Activated T-cell treated with anti-CD3 and anti-CD28 coated beads for 4 hours (primary cell): ENCODE measurements around the gene SPDYA.

Experiments
- DNase-seq: peaks from one replicate; pipeline ENCODE4 v3.0.0-alpha.2; 2020

SPDYA gene

GRCh38 chr2:28828382-28828781 is 17.7 kb downstream of the SPDYA start:
- DNase-seq, result no peak

GRCh38 chr2:28833740-28834470 is 23.3 kb downstream of the SPDYA start:
- no peak for DNase-seq

GRCh38 chr2:28835781-28836180 is 25.1 kb downstream of the SPDYA start:
- DNase-seq, result no peak

- DNase-seq, result no peak
Observed at GRCh38 chr2:28838971-28839370, 28.3 kb downstream of the SPDYA start.

- no peak for DNase-seq
Observed at GRCh38 chr2:28842042-28842441, 31.4 kb downstream of the SPDYA start.

- DNase-seq, result no peak
Observed at GRCh38 chr2:28855193-28855592, 44.6 kb downstream of the SPDYA start.

- no peak for DNase-seq
Observed at GRCh38 chr2:28855977-28856376, 45.3 kb downstream of the SPDYA start.

GRCh38 chr2:28868611-28869010 is 58.0 kb downstream of the SPDYA start:
- no peak for DNase-seq

- DNase-seq, result peak; percentile 9
Observed at GRCh38 chr2:28869494-28870145, 59.0 kb downstream of the SPDYA start.

- peak; percentile 97 for DNase-seq
Observed at GRCh38 chr2:28870146-28870891, 59.7 kb downstream of the SPDYA start, which contains the start of gene TRMT61B. TSS of gene TRMT61B (minus strand) at chr2:28870309. CDS start at chr2:28870277, 32 bp downstream.

GRCh38 chr2:28871620-28872019 is 61.0 kb downstream of the SPDYA start:
- DNase-seq, result no peak

GRCh38 chr2:28880193-28880592 is 69.6 kb downstream of the SPDYA start:
- no peak for DNase-seq

- no peak for DNase-seq
Observed at GRCh38 chr2:28893488-28893887, 82.9 kb downstream of the SPDYA start.

GRCh38 chr2:28894470-28895188 is 84.0 kb downstream of the SPDYA start, which contains the start of gene WDR43:
TSS of gene WDR43 (plus strand) at chr2:28894667. CDS start at chr2:28894699, 32 bp downstream.
- DNase-seq, result peak; percentile 96

- DNase-seq, result peak; percentile 47
Observed at GRCh38 chr2:28895189-28895893, 84.7 kb downstream of the SPDYA start.

- no peak for DNase-seq
Observed at GRCh38 chr2:28896906-28897305, 86.3 kb downstream of the SPDYA start.

- DNase-seq, result no peak
Observed at GRCh38 chr2:28898048-28898447, 87.4 kb downstream of the SPDYA start.
